D721Med (cell line): Measurements from ENCODE around the gene SYT8.
"Not testable (repeated sequence)": the region's sequence is repeated elsewhere in the genome, so short reads cannot be mapped to it uniquely, and the experiment has no call there.

Experiments used
- DNase-seq: peaks from one replicate; pipeline ENCODE4 v3.0.0; 2011; ENCODE audit warnings: low spot score; ENCODE audit not compliant: insufficient read length
- FAIRE-seq: peaks from 2 replicates; lab custom pipeline; 2011; peaks lifted over from hg19 to GRCh38; lab: Jason Lieb, UNC
- CTCF ChIP-seq: IDR thresholded peaks from 2 replicates; pipeline ENCODE4 v1.5.1; 2012; ENCODE audit warnings: mild to moderate bottlenecking, control low read depth; ENCODE audit not compliant: insufficient read depth; ENCODE audit errors: missing control alignments

SYT8 gene

GRCh38 chr11:1797391-1798125, 37.2 kb upstream of the SYT8 start:
- DNase-seq (no peak), FAIRE-seq (no peak)
- no peak for TF ChIP-seq CTCF

- DNase-seq (no peak), FAIRE-seq (no peak)
- TF ChIP-seq CTCF = no peak
Observed at GRCh38 chr11:1803246-1803645, 31.5 kb upstream of the SYT8 start.

- not testable (repeated sequence) for FAIRE-seq, DNase-seq
Observed at GRCh38 chr11:1803835-1804519, 30.8 kb upstream of the SYT8 start.

GRCh38 chr11:1805525-1805924, 29.3 kb upstream of the SYT8 start:
- no peak for TF ChIP-seq CTCF
- DNase-seq (no peak), FAIRE-seq (no peak)

GRCh38 chr11:1807264-1807995, 27.4 kb upstream of the SYT8 start:
- FAIRE-seq (no peak), DNase-seq (no peak)
- peak; percentile 4 for TF ChIP-seq CTCF

- TF ChIP-seq CTCF = no peak
- no peak for DNase-seq
- FAIRE-seq = no peak
Observed at GRCh38 chr11:1810761-1811160, 24.0 kb upstream of the SYT8 start.

- FAIRE-seq (no peak), DNase-seq (no peak)
- TF ChIP-seq CTCF = no peak
Observed at GRCh38 chr11:1812274-1812673, 22.5 kb upstream of the SYT8 start.
